IMR-90 (cell line): ENCODE results near the gene CAMTA1. TPM values are rescaled to one million over a fixed set of nuclear protein-coding genes. Genes with fewer than 3 reads are reported as not detected.
A peak's percentile ranks its signal among the peaks of the same experiment; 100 is the strongest.

Experiments
- ATAC-seq: fragments of 200-7000 bp; cut with Tn5 transposase; 2 replicates; pipeline ENCODE4 v1.9.1; 2020; ENCODE audit warnings: low read depth, mild to moderate bottlenecking, moderate library complexity
- BruUV-seq: library from RNA; stranded (reverse); fragments of 400-500 nt; replicated peaks from 2 replicates; lab custom pipeline; 2021; lab: Mats Ljungman, UMichigan
- CTCF ChIA-PET: fragments of 300-600 bp; formaldehyde crosslinking; extraction: SDS; loops from one replicate; lab custom pipeline; 2021; ENCODE audit warnings: antibody characterized with exemption; lab: Yijun Ruan, JAX
- POLR2A ChIA-PET: fragments of 300-600 bp; sonication (Branson Sonifier 250); formaldehyde crosslinking; loops from one replicate; lab custom pipeline; 2022; ENCODE audit warnings: antibody characterized with exemption; ENCODE audit not compliant: unreplicated experiment; lab: Charles Lee
- DNase-seq: peaks from one replicate; pipeline ENCODE4 v3.0.0; 2013
- H2AFZ ChIP-seq: replicated peaks from 2 replicates; pipeline ENCODE3; 2013; ENCODE audit warnings: low read length, mild to moderate bottlenecking; ENCODE audit not compliant: poor library complexity
- H2AK5ac ChIP-seq: 2 replicates; pipeline ENCODE4 v1.6.1; 2013; ENCODE audit warnings: low read depth, low read length, inconsistent platforms
- H2AK9ac ChIP-seq: replicated peaks from 2 replicates; pipeline ENCODE3; 2013; ENCODE audit warnings: mild to moderate bottlenecking, low read depth, low read length, moderate library complexity; ENCODE audit not compliant: poor library complexity
- H2BK120ac ChIP-seq: 2 replicates; pipeline ENCODE4 v1.6.1; 2013; ENCODE audit warnings: low read depth, low read length, inconsistent platforms
- H2BK15ac ChIP-seq: 3 replicates; pipeline ENCODE4 v1.6.1; 2013; ENCODE audit warnings: low read depth, low read length, inconsistent platforms
- H2BK20ac ChIP-seq: 2 replicates; pipeline ENCODE4 v1.6.1; 2013; ENCODE audit warnings: low read depth, mild to moderate bottlenecking, inconsistent platforms, low read length, moderate library complexity
- H2BK5ac ChIP-seq: 2 replicates; pipeline ENCODE4 v1.6.1; 2013; ENCODE audit warnings: mild to moderate bottlenecking, low read depth, low read length, inconsistent platforms; ENCODE audit not compliant: poor library complexity, severe bottlenecking
- H3K14ac ChIP-seq: replicated peaks from 2 replicates; pipeline ENCODE4 v1.6.1; 2013; ENCODE audit warnings: low read depth, low read length, inconsistent platforms
- H3K18ac ChIP-seq: 2 replicates; pipeline ENCODE4 v1.6.1; 2013; ENCODE audit warnings: low read depth, low read length, control low read depth
- H3K23ac ChIP-seq: 2 replicates; pipeline ENCODE4 v1.6.1; 2013; ENCODE audit warnings: low read depth, low read length, inconsistent platforms
- H3K27ac ChIP-seq: 2 replicates; pipeline ENCODE4 v1.5.1; 2013; ENCODE audit warnings: mild to moderate bottlenecking, control low read depth, low read length; ENCODE audit not compliant: insufficient read depth
- H3K27me3 ChIP-seq: 2 replicates; pipeline ENCODE4 v1.6.1; 2013; ENCODE audit warnings: low read length; ENCODE audit not compliant: control insufficient read depth, insufficient read depth
- H3K36me3 ChIP-seq: 2 replicates; pipeline ENCODE4 v1.6.1; 2013; ENCODE audit warnings: low read length, mixed read lengths; ENCODE audit not compliant: control insufficient read depth, insufficient read depth
- H3K4ac ChIP-seq: 2 replicates; pipeline ENCODE4 v1.6.1; 2013; ENCODE audit warnings: low read depth, low read length, inconsistent platforms
- H3K4me1 ChIP-seq: 2 replicates; pipeline ENCODE4 v1.6.1; 2013; ENCODE audit warnings: low read length, mixed read lengths; ENCODE audit not compliant: control insufficient read depth, insufficient read depth
- H3K4me2 ChIP-seq: 2 replicates; pipeline ENCODE4 v1.6.1; 2013; ENCODE audit warnings: low read depth, mild to moderate bottlenecking, control low read depth, low read length, moderate library complexity
- H3K4me3 ChIP-seq: 2 replicates; pipeline ENCODE4 v1.5.1; 2013; ENCODE audit warnings: low read depth, mild to moderate bottlenecking, control low read depth, low read length, moderate library complexity; ENCODE audit not compliant: insufficient read depth
- H3K56ac ChIP-seq: 2 replicates; pipeline ENCODE4 v1.6.1; 2013; ENCODE audit warnings: low read length, inconsistent platforms; ENCODE audit not compliant: insufficient read depth; ENCODE audit errors: extremely low read depth
- H3K79me1 ChIP-seq, 2 experiments: 2 replicates each; pipeline ENCODE4 v1.6.1; 2013; ENCODE audit warnings: low read length in 2 of 2, inconsistent platforms in 1 of 2, low read depth in 1 of 2
- H3K9ac ChIP-seq: 2 replicates; pipeline ENCODE4 v1.6.1; 2013; ENCODE audit warnings: low read depth, low read length, control low read depth
- H3K9me1 ChIP-seq: 2 replicates; pipeline ENCODE4 v1.6.1; 2013; ENCODE audit warnings: low read length, inconsistent platforms; ENCODE audit not compliant: insufficient read depth
- H3K9me3 ChIP-seq: 2 replicates; pipeline ENCODE4 v1.6.1; 2013; ENCODE audit warnings: low read length; ENCODE audit not compliant: control insufficient read depth, insufficient read depth
- H4K20me1 ChIP-seq: 2 replicates; pipeline ENCODE4 v1.6.1; 2013; ENCODE audit warnings: low read length, inconsistent platforms; ENCODE audit not compliant: insufficient read depth
- H4K5ac ChIP-seq: 2 replicates; pipeline ENCODE4 v1.6.1; 2013; ENCODE audit warnings: mild to moderate bottlenecking, low read depth, low read length, control low read depth
- H4K8ac ChIP-seq, 2 experiments: 2 replicates each; pipeline ENCODE4 v1.6.1; 2013; ENCODE audit warnings: low read depth in 2 of 2, low read length in 2 of 2, control low read depth in 1 of 2, inconsistent platforms in 1 of 2
- H4K91ac ChIP-seq: 2 replicates; pipeline ENCODE4 v1.6.1; 2013; ENCODE audit warnings: low read depth, low read length, inconsistent platforms; ENCODE audit not compliant: insufficient read depth
- MAFK ChIP-seq: IDR thresholded peaks from 2 replicates; pipeline ENCODE4 v1.6.1; 2012; ENCODE audit warnings: low read depth, low read length, improper control_type of control experiment
- MXI1 ChIP-seq: IDR thresholded peaks from 2 replicates; pipeline ENCODE4 v1.6.1; 2012; ENCODE audit warnings: low read depth, mild to moderate bottlenecking, low read length, moderate library complexity, borderline replicate concordance
- SMC3 ChIP-seq: fragments of 150-350 bp; IDR thresholded peaks from 2 replicates; pipeline ENCODE4 v1.6.1; 2016; ENCODE audit warnings: low read depth, mild to moderate bottlenecking, antibody characterized with exemption, low read length, moderate library complexity
- WGBS, 2 experiments: methylation state at CpG; one replicate each; pipeline versions ENCODE4 v1.1.5 to v1.1.7; 2013; ENCODE audit warnings: missing lambda C conversion rate in 2 of 2; ENCODE audit not compliant: insufficient read length in 1 of 2; ENCODE audit errors: extremely low coverage in 2 of 2; 5-methylcytosine and 5-hydroxymethylcytosine counted together
- dilution Hi-C: fragments of 300-500 bp; cut with HindIII; formaldehyde crosslinking; loops from one replicate; pipeline ENCODE4 v1.14.3; 2018; ENCODE audit warnings: low sequenced_read_pairs; ENCODE audit not compliant: unreplicated experiment
- in situ Hi-C: fragments of 300-500 bp; cut with MboI; formaldehyde crosslinking; loops from 3 replicates; pipeline ENCODE4 v1.14.3; 2019; ENCODE audit warnings: low sequenced_read_pairs, inconsistent platforms, mixed read lengths
- intact Hi-C: fragments of 100-400 bp; cut with micrococcal nuclease; formaldehyde crosslinking; loops from 2 replicates; pipeline ENCODE4 v1.10.0; 2022
- polyA plus RNA-seq, 3 experiments: library from polyadenylated mRNA; depleted of rRNA; stranded (reverse); fragments of >200 nt; gene quantifications; 2 replicates each; pipeline ENCODE4 v1.2.3, GENCODE V29; 2012; ENCODE audit warnings: low replicate concordance in 1 of 3
- total RNA-seq: library from RNA; depleted of rRNA; stranded (reverse); fragments of >200 nt; gene quantifications from 2 replicates; pipeline ENCODE4 v1.2.3, GENCODE V29; 2012
- TF ChIP-seq, protein P1 (sequence below): fragments of 150-350 bp; IDR thresholded peaks from 2 replicates; pipeline ENCODE4 v1.6.1; 2016; ENCODE audit warnings: low read depth, mild to moderate bottlenecking, low read length, moderate library complexity, borderline replicate concordance

Gene CAMTA1
- total and polyA plus RNA-seq, 2 of the 4 experiments (the other 2 are of a cell fraction), result 35.5 to 74.3 TPM

DNA sequence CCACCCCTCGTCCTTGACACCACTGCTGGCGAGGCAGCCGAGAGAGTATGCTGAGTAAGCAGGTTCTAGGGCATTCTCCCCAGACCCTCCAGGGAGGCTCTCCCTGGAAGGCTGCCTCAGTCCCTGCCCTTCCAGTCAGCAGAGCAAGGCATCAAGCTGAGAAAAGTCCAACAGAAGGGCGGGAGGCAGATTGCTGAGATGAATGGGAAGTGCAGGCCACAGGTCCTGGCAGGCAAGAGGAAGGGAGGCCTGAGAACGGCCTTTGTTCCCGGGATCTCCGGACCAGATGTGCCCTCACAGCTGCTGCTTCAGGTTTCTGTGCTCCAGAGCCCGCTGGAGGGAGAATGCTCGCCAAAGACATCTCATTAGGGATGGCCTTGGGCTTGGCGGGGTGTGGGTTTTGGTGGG is 715.8 kb downstream of the CAMTA1 start:
- Histone ChIP-seq H2AK5ac (no peak overlapping the region), H3K14ac (no peak overlapping the region), H3K23ac (no peak overlapping the region), H2BK120ac (no peak overlapping the region), H2BK5ac (no peak overlapping the region), H3K9ac (no peak overlapping the region), H3K79me1 (no peaks in the 10 kb centered on the region), H3K4me3 (no peak overlapping the region), H3K4me1 (no peaks in the 10 kb centered on the region), H3K56ac (no peak overlapping the region), H3K27ac (no peak overlapping the region), H3K4ac (no peak overlapping the region), H4K20me1 (no peaks in the 10 kb centered on the region), H4K5ac (no peak overlapping the region), H3K9me3 (no peaks in the 10 kb centered on the region), H3K4me2 (no peak overlapping the region), H3K9me1 (no peaks in the 10 kb centered on the region), H2AFZ (no peak overlapping the region), H2BK20ac (no peak overlapping the region), H4K8ac (no peak overlapping the region), H3K36me3 (no peaks in the 10 kb centered on the region), H3K18ac (no peak overlapping the region), H4K91ac (no peak overlapping the region), H2AK9ac (no peak overlapping the region), H3K27me3 (no peaks in the 10 kb centered on the region), H2BK15ac (no peak overlapping the region)
- WGBS, 2 experiments, result 37% methylated on average over 4 of the region's 10 CpGs; no CpG with 5 or more reads in 1 of the 2 experiments
- ATAC-seq, result no peak
- intact Hi-C loops (no loop called here), in situ Hi-C loops (no loop called here), dilution Hi-C loops (no loop called here)
- BruUV-seq, result no TSS peak
- TF ChIP-seq SMC3 (no peak), MXI1 (no peak), MAFK (peak; percentile 74)
- TF ChIP-seq, protein P1, sequence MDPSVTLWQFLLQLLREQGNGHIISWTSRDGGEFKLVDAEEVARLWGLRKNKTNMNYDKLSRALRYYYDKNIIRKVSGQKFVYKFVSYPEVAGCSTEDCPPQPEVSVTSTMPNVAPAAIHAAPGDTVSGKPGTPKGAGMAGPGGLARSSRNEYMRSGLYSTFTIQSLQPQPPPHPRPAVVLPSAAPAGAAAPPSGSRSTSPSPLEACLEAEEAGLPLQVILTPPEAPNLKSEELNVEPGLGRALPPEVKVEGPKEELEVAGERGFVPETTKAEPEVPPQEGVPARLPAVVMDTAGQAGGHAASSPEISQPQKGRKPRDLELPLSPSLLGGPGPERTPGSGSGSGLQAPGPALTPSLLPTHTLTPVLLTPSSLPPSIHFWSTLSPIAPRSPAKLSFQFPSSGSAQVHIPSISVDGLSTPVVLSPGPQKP, result no peak
- POLR2A ChIA-PET, result no interaction called here
- no peak for DNase-seq
- CTCF ChIA-PET, result no interaction called here
